H1 (cell line): ENCODE data around the gene KRT83. TPM values are rescaled to one million over a fixed set of nuclear protein-coding genes. Genes with fewer than 3 reads are reported as not detected.

Source experiments
- CTCF ChIA-PET: fragments of 300-600 bp; sonication (Branson Sonifier 250); formaldehyde crosslinking; loops from one replicate; lab custom pipeline; 2021; ENCODE audit not compliant: partially characterized antibody; lab: Charles Lee
- POLR2A ChIA-PET: fragments of 300-600 bp; sonication (Branson Sonifier 250); formaldehyde crosslinking; loops from one replicate; lab custom pipeline; 2021; ENCODE audit warnings: inconsistent platforms; ENCODE audit not compliant: partially characterized antibody; lab: Charles Lee
- DNase-seq, 2 experiments: peaks; one replicate each; pipeline versions ENCODE4 v3.0.0 to v3.0.0-alpha.2; 2010 to 2022; ENCODE audit warnings: low spot score in 2 of 2, low read depth in 1 of 2, mixed read lengths in 1 of 2
- FAIRE-seq: peaks from 2 replicates; lab custom pipeline; 2011; peaks lifted over from hg19 to GRCh38; lab: Jason Lieb, UNC
- H2AFZ ChIP-seq: 2 replicates; pipeline ENCODE4 v1.8.1; 2012; ENCODE audit warnings: low read length, inconsistent platforms
- H2AK5ac ChIP-seq: 2 replicates; pipeline ENCODE4 v1.6.1; 2013; ENCODE audit warnings: low read depth, low read length
- H2BK120ac ChIP-seq: replicated peaks from 2 replicates; pipeline ENCODE3; 2013; ENCODE audit warnings: low read depth, low read length, inconsistent platforms
- H2BK12ac ChIP-seq: 2 replicates; pipeline ENCODE4 v1.6.1; 2013; ENCODE audit warnings: low read depth, low read length
- H2BK15ac ChIP-seq: 2 replicates; pipeline ENCODE4 v1.6.1; 2013; ENCODE audit warnings: low read length
- H2BK20ac ChIP-seq: 2 replicates; pipeline ENCODE4 v1.6.1; 2013; ENCODE audit warnings: low read length
- H2BK5ac ChIP-seq: 2 replicates; pipeline ENCODE4 v1.6.1; 2013; ENCODE audit warnings: low read depth, low read length
- H3K14ac ChIP-seq: 2 replicates; pipeline ENCODE4 v1.6.1; 2013; ENCODE audit warnings: inconsistent platforms; ENCODE audit not compliant: insufficient read length
- H3K18ac ChIP-seq: 2 replicates; pipeline ENCODE4 v1.6.1; 2013; ENCODE audit warnings: low read length; ENCODE audit errors: extremely low read depth
- H3K23ac ChIP-seq: 2 replicates; pipeline ENCODE4 v1.6.1; 2013; ENCODE audit warnings: inconsistent platforms; ENCODE audit not compliant: insufficient read length
- H3K23me2 ChIP-seq: 2 replicates; pipeline ENCODE4 v1.6.1; 2013; ENCODE audit warnings: low read depth, low read length
- H3K27ac ChIP-seq: 2 replicates; pipeline ENCODE4 v1.6.1; 2011; ENCODE audit warnings: low read depth, low read length, inconsistent platforms
- H3K27me3 ChIP-seq, 4 experiments: replicated peaks in 1 of 4; 1 replicate in 1 of 4; 2 replicates in 3 of 4; pipeline versions ENCODE4 v1.6.1 to v1.8.1; 2011 to 2013; ENCODE audit warnings: low read length in 3 of 4, mild to moderate bottlenecking in 3 of 4, inconsistent platforms in 2 of 4, mixed read lengths in 2 of 4, moderate library complexity in 1 of 4; ENCODE audit not compliant: control insufficient read depth in 3 of 4, insufficient read depth in 3 of 4; ENCODE audit errors: extremely low read depth in 1 of 4
- H3K36me3 ChIP-seq, 4 experiments: 2 replicates each; pipeline versions ENCODE4 v1.6.1 to v1.8.1; 2011 to 2013; ENCODE audit warnings: mild to moderate bottlenecking in 4 of 4, low read length in 3 of 4, moderate library complexity in 2 of 4, control low read depth in 1 of 4, inconsistent platforms in 1 of 4; ENCODE audit not compliant: insufficient read depth in 4 of 4, control insufficient read depth in 2 of 4
- H3K4ac ChIP-seq: replicated peaks from 2 replicates; pipeline ENCODE3; 2013; ENCODE audit warnings: low read length, low read depth, mixed read lengths, inconsistent platforms; ENCODE audit not compliant: insufficient read length
- H3K4me1 ChIP-seq, 4 experiments: replicated peaks in 1 of 4; 1 replicate in 1 of 4; 2 replicates in 3 of 4; pipeline versions ENCODE4 v1.6.1 to v1.8.1; 2011 to 2013; ENCODE audit warnings: low read length in 3 of 4, inconsistent platforms in 2 of 4, mixed read lengths in 1 of 4; ENCODE audit not compliant: insufficient read depth in 4 of 4, control insufficient read depth in 3 of 4
- H3K4me2 ChIP-seq, 2 experiments: 2 replicates each; pipeline versions ENCODE4 v1.6.1 to v1.8.1; 2011 to 2013; ENCODE audit warnings: low read depth in 2 of 2, low read length in 2 of 2, control low read depth in 1 of 2, inconsistent platforms in 1 of 2, mild to moderate bottlenecking in 1 of 2; ENCODE audit not compliant: insufficient read depth in 1 of 2
- H3K4me3 ChIP-seq, 4 experiments: fragments of 200-600, 300-600 bp in 1 of 4; sonication (generic), shearing (Covaris generic), sonication (Bioruptor Twin) in 1 of 4; 2 replicates each; pipeline versions ENCODE4 v1.5.1 to v1.8.1; 2011 to 2016; ENCODE audit warnings: low read length in 4 of 4, low read depth in 3 of 4, control low read depth in 2 of 4, inconsistent platforms in 2 of 4, mild to moderate bottlenecking in 2 of 4, mixed read lengths in 1 of 4, moderate library complexity in 1 of 4; ENCODE audit not compliant: insufficient read depth in 2 of 4; ENCODE audit errors: extremely low read depth in 1 of 4
- H3K56ac ChIP-seq: replicated peaks from 2 replicates; pipeline ENCODE3; 2013; ENCODE audit warnings: low read depth, mild to moderate bottlenecking, mixed read lengths, low read length, inconsistent platforms; ENCODE audit not compliant: insufficient read length
- H3K79me1 ChIP-seq: 2 replicates; pipeline ENCODE4 v1.6.1; 2013; ENCODE audit warnings: low read depth, low read length, control low read depth
- H3K79me2 ChIP-seq, 2 experiments: 2 replicates each; pipeline versions ENCODE4 v1.6.1 to v1.8.1; 2012 to 2013; ENCODE audit warnings: low read length in 2 of 2, mild to moderate bottlenecking in 2 of 2, inconsistent platforms in 1 of 2; ENCODE audit not compliant: insufficient read depth in 2 of 2, control insufficient read depth in 1 of 2
- H3K9ac ChIP-seq, 4 experiments: replicated peaks in 1 of 4; 1 replicate in 1 of 4; 2 replicates in 3 of 4; pipeline versions ENCODE4 v1.6.1 to v1.8.1; 2011 to 2013; ENCODE audit warnings: low read depth in 3 of 4, low read length in 3 of 4, control low read depth in 2 of 4, mild to moderate bottlenecking in 2 of 4, moderate library complexity in 2 of 4, inconsistent platforms in 1 of 4; ENCODE audit errors: extremely low read depth in 1 of 4
- H3K9me3 ChIP-seq, 2 experiments: 2 replicates each; pipeline versions ENCODE4 v1.6.1 to v1.8.1; 2012 to 2013; ENCODE audit warnings: mild to moderate bottlenecking in 2 of 2, moderate library complexity in 2 of 2, control low read depth in 1 of 2, inconsistent platforms in 1 of 2, low read depth in 1 of 2, low read length in 1 of 2, mixed read lengths in 1 of 2; ENCODE audit not compliant: insufficient read depth in 2 of 2
- H4K20me1 ChIP-seq, 2 experiments: replicated peaks in 1 of 2; 2 replicates each; pipeline versions ENCODE3 to v1.8.1; 2011 to 2013; ENCODE audit warnings: inconsistent platforms in 2 of 2, low read length in 2 of 2, mild to moderate bottlenecking in 1 of 2; ENCODE audit not compliant: insufficient read depth in 2 of 2, control insufficient read depth in 1 of 2
- H4K5ac ChIP-seq: 2 replicates; pipeline ENCODE4 v1.6.1; 2013; ENCODE audit warnings: low read length, low read depth, mixed read lengths, inconsistent platforms; ENCODE audit not compliant: insufficient read length
- H4K8ac ChIP-seq: 2 replicates; pipeline ENCODE4 v1.8.0; 2013; ENCODE audit warnings: mild to moderate bottlenecking, moderate library complexity, low read length, inconsistent platforms; ENCODE audit not compliant: insufficient read depth; ENCODE audit errors: extremely low read depth
- H4K91ac ChIP-seq: replicated peaks from 2 replicates; pipeline ENCODE3; 2013; ENCODE audit warnings: low read length, mixed read lengths, inconsistent platforms; ENCODE audit not compliant: insufficient read length
- CBX8 ChIP-seq: fragments of 300-800, 300-1000 bp; sonication (generic); IDR thresholded peaks from 2 replicates; pipeline ENCODE4 v1.7.1; 2016; ENCODE audit warnings: low read depth, low read length, borderline replicate concordance
- CHD2 ChIP-seq: IDR thresholded peaks from 2 replicates; pipeline ENCODE4 v1.6.1; 2012; ENCODE audit warnings: low read length, improper control_type of control experiment
- EZH2 ChIP-seq: fragments of 200-600 bp; sonication (generic); IDR thresholded peaks from 2 replicates; pipeline ENCODE4 v1.7.1; 2012; ENCODE audit warnings: low read depth, mild to moderate bottlenecking, moderate library complexity, low read length, inconsistent platforms; ENCODE audit not compliant: severe bottlenecking
- HDAC6 ChIP-seq: IDR thresholded peaks from one replicate; pipeline ENCODE4 v1.7.1; 2012; ENCODE audit warnings: low read depth, mild to moderate bottlenecking, inconsistent platforms, low read length, moderate library complexity
- RBBP5 ChIP-seq: IDR thresholded peaks from 2 replicates; pipeline ENCODE4 v1.7.1; 2012; ENCODE audit warnings: low read depth, mild to moderate bottlenecking, inconsistent platforms, low read length, moderate library complexity, borderline replicate concordance
- RNF2 ChIP-seq: fragments of 200-900, 300-1000 bp; sonication (generic); IDR thresholded peaks from 2 replicates; pipeline ENCODE4 v1.7.1; 2016; ENCODE audit warnings: borderline replicate concordance, low read depth, mild to moderate bottlenecking, antibody characterized with exemption, low read length; ENCODE audit not compliant: poor library complexity, severe bottlenecking; ENCODE audit errors: missing control alignments
- RXRA ChIP-seq: IDR thresholded peaks from 2 replicates; pipeline ENCODE4 v1.6.1; 2011; ENCODE audit warnings: low read depth, mild to moderate bottlenecking, low read length, moderate library complexity; ENCODE audit not compliant: insufficient read depth
- SP4 ChIP-seq: IDR thresholded peaks from 2 replicates; pipeline ENCODE4 v1.6.1; 2012; ENCODE audit warnings: low read length, inconsistent platforms
- TAF1 ChIP-seq: IDR thresholded peaks from 2 replicates; pipeline ENCODE4 v1.6.1; 2011; ENCODE audit warnings: mild to moderate bottlenecking, low read depth, low read length
- TCF12 ChIP-seq: IDR thresholded peaks from 2 replicates; pipeline ENCODE4 v1.6.1; 2011; ENCODE audit warnings: low read depth, mild to moderate bottlenecking, low read length
- WGBS, 2 experiments: shearing (Covaris generic) in 1 of 2; methylation state at CpG; one replicate each; pipeline versions ENCODE4 v1.1.6 to v1.1.7; 2013 to 2015; ENCODE audit warnings: low lambda C conversion rate in 2 of 2, mixed read lengths in 2 of 2, inconsistent platforms in 1 of 2, low coverage in 1 of 2, missing lambda C conversion rate in 1 of 2; ENCODE audit not compliant: insufficient replicate concordance in 2 of 2, insufficient coverage in 1 of 2, insufficient read length in 1 of 2; ENCODE audit errors: extremely low coverage in 1 of 2, missing lambda C conversion rate in 1 of 2; 5-methylcytosine and 5-hydroxymethylcytosine counted together
- polyA plus RNA-seq, 7 experiments: library from polyadenylated mRNA; depleted of rRNA in 3 of 7; stranded (reverse) in 5 of 7; unstranded in 2 of 7; fragments of >200 nt in 5 of 7; fragments of 200-250 nt in 2 of 7; gene quantifications; 1 replicate in 5 of 7; 2 replicates in 1 of 7; 4 replicates in 1 of 7; pipeline versions ENCODE4 v1.2.1 to v1.2.3, GENCODE V29; 2011 to 2013; ENCODE audit warnings: missing spikeins in 2 of 7, mixed read lengths in 2 of 7
- total RNA-seq: library from RNA; stranded (reverse); fragmentation: NEBNext Ultra II Directional; extraction: Animal tissue kit (Norgen Biotek cat#: 25700); gene quantifications from 2 replicates; pipeline ENCODE4 v1.2.1, GENCODE V29; 2021

KRT83 gene
- total and polyA plus RNA-seq, 2 of the 8 experiments (the other 6 are each of a cell fraction or from before 2014, with no cell fraction given): not detected

DNA sequence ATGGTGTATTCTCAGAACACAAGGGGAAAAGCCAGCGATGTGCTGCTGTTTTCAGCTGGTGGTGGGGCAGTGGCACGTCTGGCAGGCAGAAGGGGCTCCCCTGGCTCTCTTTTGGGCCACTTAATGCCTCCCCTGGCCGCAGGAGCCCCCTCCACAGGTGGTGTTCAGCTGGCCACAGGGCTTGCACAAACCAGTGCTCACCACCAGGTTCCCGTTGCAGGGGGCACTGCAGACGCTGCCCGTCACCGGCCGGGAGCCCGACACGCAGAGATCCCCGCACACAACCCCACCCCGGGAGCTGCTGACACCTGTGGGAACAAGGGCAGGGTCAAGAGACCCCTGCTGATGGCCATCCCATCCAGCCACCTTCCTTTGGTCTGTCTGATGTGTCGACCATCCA lies 6.7 kb downstream of the KRT83 start:
- Histone ChIP-seq H3K4ac (no peak overlapping the region), H2AK5ac (no peak overlapping the region), H3K79me2 (no peaks in the 10 kb centered on the region), H3K4me2 (no peak overlapping the region), H2BK12ac (no peak overlapping the region), H3K9ac (no peak overlapping the region), H2BK15ac (no peak overlapping the region), H4K91ac (no peak overlapping the region), H2AFZ (no peak overlapping the region), H3K4me1 (no peaks in the 10 kb centered on the region), H2BK20ac (no peak overlapping the region), H4K5ac (no peak overlapping the region), H3K27ac (no peak overlapping the region), H3K27me3 (peaks cover 0 to 13% (median 4%) of the 10 kb centered on the region in 4 experiments; a peak in 6 of 7 replicates), H3K36me3 (no peaks in the 10 kb centered on the region), H3K14ac (no peak overlapping the region), H3K23me2 (peaks cover 1% of the 10 kb centered on the region; the same call in 1 of the 2 replicates), H3K4me3 (no peak overlapping the region), H2BK120ac (no peak overlapping the region), H3K9me3 (no peaks in the 10 kb centered on the region; a peak in 1 of 4 replicates), H4K20me1 (no peaks in the 10 kb centered on the region), H4K8ac (no peak overlapping the region; the same call in 1 of the 2 replicates), H3K56ac (no peak overlapping the region), H3K23ac (no peak overlapping the region), H2BK5ac (no peak overlapping the region), H3K18ac (no peak overlapping the region), H3K79me1 (no peaks in the 10 kb centered on the region)
- DNase-seq (no peak), FAIRE-seq (no peak)
- WGBS, 2 experiments: 90% methylated on average over 12 of the region's 13 CpGs; no CpG with 5 or more reads in 1 of the 2 experiments
- ChIA-PET POLR2A (no interaction called here), CTCF (interaction anchor here (0.8 to 19.8 kb wide), 14 partner anchors 4 to 666 kb away, joined by 3 to 353 read pairs (median 6); partner anchors contain the start of genes KRT83 and KRT85)
- TF ChIP-seq RBBP5 (no peak), TAF1 (no peak), CHD2 (no peak), EZH2 (no peak), HDAC6 (no peak), TCF12 (no peak), RXRA (no peak), SP4 (no peak), RNF2 (no peak), CBX8 (no peak)
